ENCODE measurements around the gene ROCK2. TPM values are rescaled to one million over a fixed set of nuclear protein-coding genes. Genes with fewer than 3 reads are reported as not detected.

ROCK2 gene
- total RNA-seq, 1 experiment from 2014 or later: 44.6 TPM

Other genes starting within 250 kb of the ROCK2 start
- gene SLC66A3, start 189.2 kb downstream of the ROCK2 start, total RNA-seq (2014; rRNA removed; shearing (Covaris generic)): 26.2 and 29.7 TPM in 2 replicates
- 31.2 and 38.8 TPM in 2 replicates for gene E2F6, start 121.5 kb upstream of the ROCK2 start, total RNA-seq (2014; rRNA removed; shearing (Covaris generic))
- gene GREB1, start 189.4 kb upstream of the ROCK2 start, total RNA-seq (2014; rRNA removed; shearing (Covaris generic)): 2.8 and 3.4 TPM in 2 replicates

Data from A172 (cell line).